AG09319 (cell line): ENCODE data around the gene VEZF1.

Source experiments
- DNase-seq: peaks from one replicate; pipeline ENCODE4 v3.0.0-alpha.2; 2010; ENCODE audit warnings: low read depth; ENCODE audit errors: extremely low read depth
- TF ChIP-seq, protein P1 (sequence below): IDR thresholded peaks from 2 replicates; pipeline ENCODE4 v1.5.1; 2011; ENCODE audit warnings: low read depth, mild to moderate bottlenecking, inconsistent platforms, low read length, moderate library complexity

Gene VEZF1

DNA sequence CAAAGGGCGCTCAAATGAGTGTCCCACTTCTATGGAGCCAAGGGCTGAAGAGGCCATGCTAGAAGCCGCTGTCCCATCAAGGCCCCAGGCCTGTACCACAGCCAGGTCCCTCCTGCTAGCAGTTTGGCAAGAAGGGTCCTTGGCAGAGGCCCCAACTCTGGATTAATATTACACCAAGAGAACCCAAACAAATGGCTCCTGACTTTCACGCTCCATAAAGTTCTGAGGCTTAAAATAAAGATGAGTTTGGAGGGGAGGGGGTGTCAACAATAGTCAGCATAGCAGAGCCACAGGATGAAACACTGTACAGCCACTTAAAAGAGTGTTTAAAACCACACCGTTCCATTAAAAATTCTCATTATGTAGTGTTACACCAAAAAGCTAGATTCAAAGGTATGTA lies 63.4 kb downstream of the VEZF1 start:
- DNase-seq = no peak
- TF ChIP-seq, protein P1, sequence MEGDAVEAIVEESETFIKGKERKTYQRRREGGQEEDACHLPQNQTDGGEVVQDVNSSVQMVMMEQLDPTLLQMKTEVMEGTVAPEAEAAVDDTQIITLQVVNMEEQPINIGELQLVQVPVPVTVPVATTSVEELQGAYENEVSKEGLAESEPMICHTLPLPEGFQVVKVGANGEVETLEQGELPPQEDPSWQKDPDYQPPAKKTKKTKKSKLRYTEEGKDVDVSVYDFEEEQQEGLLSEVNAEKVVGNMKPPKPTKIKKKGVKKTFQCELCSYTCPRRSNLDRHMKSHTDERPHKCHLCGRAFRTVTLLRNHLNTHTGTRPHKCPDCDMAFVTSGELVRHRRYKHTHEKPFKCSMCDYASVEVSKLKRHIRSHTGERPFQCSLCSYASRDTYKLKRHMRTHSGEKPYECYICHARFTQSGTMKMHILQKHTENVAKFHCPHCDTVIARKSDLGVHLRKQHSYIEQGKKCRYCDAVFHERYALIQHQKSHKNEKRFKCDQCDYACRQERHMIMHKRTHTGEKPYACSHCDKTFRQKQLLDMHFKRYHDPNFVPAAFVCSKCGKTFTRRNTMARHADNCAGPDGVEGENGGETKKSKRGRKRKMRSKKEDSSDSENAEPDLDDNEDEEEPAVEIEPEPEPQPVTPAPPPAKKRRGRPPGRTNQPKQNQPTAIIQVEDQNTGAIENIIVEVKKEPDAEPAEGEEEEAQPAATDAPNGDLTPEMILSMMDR = no peak
